HG02970 (cell line): Measurements from ENCODE around the gene TNIK.

Experiments
- ATAC-seq: cut with Tn5 transposase; IDR thresholded peaks from one replicate; pipeline ENCODE4 v1.9.1; 2021; ENCODE audit warnings: mild to moderate bottlenecking, moderate library complexity, moderate number of reproducible peaks; ENCODE audit not compliant: unreplicated experiment, low FRiP score

The TNIK gene

DNA sequence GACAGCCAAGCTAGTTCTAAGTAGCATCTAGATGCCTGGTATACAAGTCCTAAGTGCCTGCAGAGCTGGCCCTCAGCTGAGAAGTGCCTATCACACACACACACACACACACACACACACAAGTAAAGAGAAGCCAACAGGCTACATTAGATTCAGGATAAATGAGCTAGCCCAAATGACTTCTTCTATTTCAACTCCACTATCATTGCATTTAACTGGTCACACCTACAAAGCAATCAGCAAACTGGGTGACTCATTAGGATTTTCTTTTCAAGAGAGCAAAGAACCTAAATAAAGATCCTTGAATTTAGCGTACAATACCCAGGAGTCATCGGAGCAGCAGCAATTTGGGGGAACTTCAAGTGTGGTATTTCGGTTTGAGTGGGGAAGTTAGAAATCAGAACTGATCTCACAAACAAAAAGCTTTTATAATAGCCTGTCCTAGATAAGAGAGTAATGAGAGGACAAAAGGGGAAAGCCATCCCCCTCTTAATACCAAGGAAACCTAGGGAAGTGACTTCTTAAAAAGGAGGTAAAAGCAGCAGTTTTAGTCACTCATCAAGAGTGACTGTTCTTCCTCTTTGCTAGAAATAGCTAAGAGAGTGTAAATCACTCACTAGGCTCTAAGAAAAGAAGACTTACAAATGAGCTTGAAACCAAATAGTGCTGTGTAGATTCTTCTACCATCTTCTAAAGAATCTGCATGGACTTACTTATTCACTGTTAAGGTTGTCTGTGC is 112.7 kb downstream of the TNIK start:
- ATAC-seq: no peak

- ATAC-seq: no peak
Observed at GRCh38 chr3:171346582-171347300, 113.5 kb downstream of the TNIK start.

GRCh38 chr3:171346019-171346418 is 114.2 kb downstream of the TNIK start:
- no peak for ATAC-seq

DNA sequence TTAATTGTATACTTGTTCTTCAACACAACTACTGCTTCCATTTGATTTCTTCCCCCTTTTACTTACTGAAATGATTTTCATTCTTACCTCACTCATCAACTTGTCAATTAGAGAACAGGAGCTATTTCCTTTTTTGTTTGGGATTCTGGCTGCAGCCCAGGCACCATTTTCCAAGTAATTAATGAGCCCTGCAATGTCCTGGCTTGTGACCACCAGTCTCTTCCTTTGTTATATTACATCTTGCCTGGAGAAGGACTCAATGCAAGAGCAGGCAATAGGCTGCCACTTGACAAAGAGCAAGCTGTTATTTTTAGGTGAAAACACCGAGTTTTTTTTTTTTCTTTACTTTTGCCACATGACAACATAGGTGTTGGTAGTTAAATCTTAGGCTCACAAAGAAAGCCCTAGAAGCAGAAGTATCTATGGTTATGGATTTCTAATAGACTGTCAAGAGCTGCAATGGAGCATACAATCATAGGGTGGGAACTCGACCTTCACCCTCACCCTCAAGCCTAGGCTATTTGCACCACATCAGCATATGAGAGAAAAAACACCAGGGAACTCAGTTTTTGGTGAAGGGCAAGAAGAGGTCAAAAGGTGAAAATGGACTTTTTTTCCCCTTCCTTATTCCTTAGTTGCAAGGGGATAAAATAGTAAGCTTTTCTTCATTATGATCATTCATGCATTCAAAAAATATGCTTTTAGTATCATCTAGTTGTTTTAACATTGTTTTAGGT is 114.9 kb downstream of the TNIK start:
- ATAC-seq: no peak

GRCh38 chr3:171343693-171344092 is 116.5 kb downstream of the TNIK start:
- no peak for ATAC-seq

GRCh38 chr3:171342783-171343420 is 117.3 kb downstream of the TNIK start:
- no peak for ATAC-seq

GRCh38 chr3:171342200-171342599 is 118.0 kb downstream of the TNIK start:
- no peak for ATAC-seq

GRCh38 chr3:171340434-171340833 is 119.8 kb downstream of the TNIK start:
- no peak for ATAC-seq

DNA sequence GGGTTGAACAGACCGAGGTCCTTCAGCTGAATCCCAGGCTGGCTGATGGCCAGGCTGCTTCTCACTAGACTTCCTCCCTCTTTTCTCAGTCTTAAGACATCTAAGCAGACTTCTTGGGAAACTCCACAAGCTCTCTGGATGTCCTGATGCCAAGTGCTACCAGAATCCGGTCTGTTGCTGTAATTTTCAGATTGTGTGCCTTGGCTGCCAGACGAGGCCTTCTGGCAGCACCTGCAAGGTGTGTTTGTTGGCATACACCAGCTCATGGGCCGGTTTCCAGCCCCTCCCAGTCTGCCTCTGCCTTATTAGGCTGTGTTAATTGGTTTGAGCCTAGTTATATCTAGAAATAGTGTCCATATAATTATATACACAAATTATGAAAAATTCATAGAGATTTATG is 120.6 kb downstream of the TNIK start:
- no peak for ATAC-seq

- no peak for ATAC-seq
Observed at GRCh38 chr3:171336406-171336805, 123.8 kb downstream of the TNIK start.

DNA sequence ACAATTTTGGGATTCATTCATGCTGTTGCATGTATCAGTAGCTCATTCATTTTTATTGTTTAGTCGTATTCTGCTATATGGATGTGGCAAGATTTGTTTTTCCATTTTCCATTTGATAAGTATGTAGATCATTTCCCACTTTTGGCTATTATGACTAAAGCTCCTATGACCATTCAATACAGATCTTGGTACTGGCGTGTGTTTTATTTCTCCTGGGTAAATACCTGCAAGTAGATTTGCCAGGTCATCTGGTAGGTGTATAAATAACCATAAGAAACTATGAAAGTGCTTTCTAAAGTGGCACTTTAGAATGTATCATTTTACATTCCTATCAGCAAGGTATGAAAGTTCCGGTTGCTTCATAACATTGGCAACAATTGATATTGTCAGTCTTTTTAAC is 124.6 kb downstream of the TNIK start:
- ATAC-seq: no peak

GRCh38 chr3:171334465-171334811 is 125.8 kb downstream of the TNIK start:
- no peak for ATAC-seq

DNA sequence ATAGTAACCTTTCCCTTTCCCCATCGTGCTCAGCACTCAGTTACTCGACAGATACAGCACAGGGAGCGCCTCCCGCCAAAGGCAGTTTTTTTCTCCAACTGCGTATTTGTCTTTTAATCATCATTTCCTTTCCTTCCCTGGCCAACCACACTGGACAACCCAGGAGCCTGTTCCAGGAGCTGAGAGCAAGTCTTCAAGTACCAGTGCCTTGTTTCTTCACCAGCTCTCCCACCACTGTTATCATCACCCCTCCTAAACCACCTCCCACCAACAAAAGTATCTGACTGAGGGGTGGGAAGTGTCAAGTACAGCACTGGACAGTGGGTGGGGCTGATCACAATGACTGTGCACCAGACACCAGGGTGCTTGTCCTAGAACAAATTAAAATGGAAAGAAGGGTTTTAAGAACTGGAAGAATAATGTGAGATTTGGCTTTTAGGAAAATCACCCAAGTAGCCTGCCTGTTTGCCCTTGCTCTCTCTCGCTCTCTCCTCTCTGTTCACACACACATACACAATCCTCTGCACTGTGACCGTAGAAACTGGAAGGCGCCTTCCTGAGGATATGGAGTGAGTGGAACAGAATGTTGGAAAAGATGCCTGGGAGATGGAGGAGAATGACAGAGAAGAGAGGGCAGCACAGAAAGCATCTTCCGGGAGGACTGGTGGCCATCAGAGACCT is 126.3 kb downstream of the TNIK start:
- no peak for ATAC-seq

DNA sequence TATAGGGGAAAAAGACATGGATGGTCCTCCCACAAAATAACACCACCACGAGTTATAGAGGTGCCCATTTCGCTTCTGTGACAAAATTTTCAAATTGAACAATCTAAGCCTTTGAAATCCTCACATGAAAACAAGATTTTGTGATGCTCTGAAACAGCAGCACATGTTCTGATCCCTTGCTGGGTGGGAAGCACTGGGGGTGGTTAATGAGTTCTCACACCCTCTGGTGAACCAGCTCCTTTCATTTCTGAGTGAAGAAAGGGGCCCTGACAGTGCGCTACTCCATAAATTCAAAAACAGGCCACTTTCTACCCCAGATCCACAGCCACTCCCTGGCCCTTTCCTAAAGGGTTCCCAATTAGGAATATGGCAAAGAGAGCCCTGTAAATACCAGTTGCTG is 129.3 kb downstream of the TNIK start:
- ATAC-seq: no peak

DNA sequence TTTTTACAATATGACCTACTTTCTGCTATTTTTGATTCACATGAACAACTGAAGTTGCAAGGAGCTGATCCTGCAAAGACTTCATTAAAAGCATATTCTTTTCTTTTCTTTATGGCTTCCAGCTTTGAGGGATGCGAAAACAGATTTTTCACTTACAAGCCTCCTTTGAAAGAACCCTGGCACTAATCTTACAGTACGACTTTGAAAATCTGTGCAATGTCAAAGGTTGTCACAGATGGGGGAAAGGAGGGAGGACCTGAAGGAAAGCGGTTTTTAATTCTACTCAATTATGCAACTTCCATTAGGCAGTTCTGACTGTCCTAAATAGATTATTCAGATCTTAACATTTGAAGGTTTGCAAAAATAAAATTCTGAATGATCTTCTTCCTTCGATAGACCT is 130.5 kb downstream of the TNIK start:
- no peak for ATAC-seq

- no peak for ATAC-seq
Observed at GRCh38 chr3:171328419-171329082, 131.7 kb downstream of the TNIK start.

DNA sequence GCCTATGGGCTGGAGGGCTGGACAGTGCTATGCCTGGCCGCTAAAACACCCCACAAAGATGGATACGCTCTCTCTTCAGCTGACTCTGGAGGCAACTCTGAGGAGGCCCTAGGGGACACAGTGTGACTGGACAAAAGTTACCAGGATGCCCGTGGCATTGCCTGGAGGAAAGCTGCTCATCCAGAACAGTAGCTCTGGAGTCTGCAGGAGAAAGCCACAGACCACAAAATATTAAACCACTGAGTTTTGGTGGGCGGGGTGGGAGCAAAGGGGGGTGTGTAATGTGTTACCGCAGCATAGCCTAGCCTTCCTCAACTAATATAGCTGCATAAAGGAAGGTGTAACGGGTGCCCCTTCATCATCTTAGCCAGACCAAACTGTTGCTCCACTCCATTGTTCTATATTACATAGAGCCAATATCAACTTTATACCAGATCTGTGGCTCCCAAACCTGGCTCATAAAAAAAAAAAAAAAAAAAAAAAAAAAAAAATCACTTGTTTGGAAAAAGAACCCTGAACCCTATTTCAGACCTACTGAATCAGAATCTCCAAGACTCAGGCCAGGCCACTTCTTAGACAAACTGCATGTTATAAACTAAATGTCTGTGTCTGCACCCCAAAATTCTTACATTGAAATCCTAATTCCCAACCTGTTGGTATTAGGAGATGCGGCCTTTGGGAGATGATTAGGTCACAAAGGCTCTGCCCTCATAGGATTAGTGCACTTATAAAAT is 132.6 kb downstream of the TNIK start:
- ATAC-seq: no peak

- no peak for ATAC-seq
Observed at GRCh38 chr3:171326717-171327440, 133.3 kb downstream of the TNIK start.
